SU-DHL-6 (cell line): Measurements from ENCODE around the gene SGCG.

Experiments used
- CTCF ChIP-seq: fragments of 200-600 bp; sonication (generic); IDR thresholded peaks from one replicate; pipeline ENCODE4 v1.5.1; 2017; ENCODE audit warnings: antibody characterized with exemption, mild to moderate bottlenecking, low read length, moderate library complexity; ENCODE audit not compliant: insufficient read depth, poor library complexity, severe bottlenecking
- EZH2phosphoT487 ChIP-seq: fragments of 200-600 bp; sonication (generic), shearing (Covaris generic); conservative IDR thresholded peaks from 2 replicates; pipeline ENCODE4 v1.6.1; 2018; ENCODE audit warnings: mild to moderate bottlenecking, antibody characterized with exemption, low read length, moderate library complexity, mixed read lengths

GRCh38 chr13:23180711-23181110 lies at the start of gene SGCG:
- TF ChIP-seq CTCF (no peak), EZH2phosphoT487 (no peak)
